Esophagus squamous epithelium (tissue), 4 donors: ENCODE data around the gene EYS.

Experiments used
- POLR2A ChIP-seq, 4 donors: fragments of 450-650 bp; IDR thresholded peaks; one replicate each; pipeline ENCODE4 v1.6.1; 2017; ENCODE audit warnings: antibody characterized with exemption in 4 of 4, mild to moderate bottlenecking in 4 of 4, moderate library complexity in 3 of 4
- TF ChIP-seq, protein P1 (sequence below), 6 experiments: fragments of 450-650 bp in 4 of 6; fragments of 200-600 bp in 2 of 6; sonication (generic) in 2 of 6; IDR thresholded peaks; one replicate each; pipeline ENCODE4 v1.5.1; 2016 to 2019; ENCODE audit warnings: antibody characterized with exemption in 6 of 6, mild to moderate bottlenecking in 4 of 6, moderate library complexity in 4 of 6

DNA sequence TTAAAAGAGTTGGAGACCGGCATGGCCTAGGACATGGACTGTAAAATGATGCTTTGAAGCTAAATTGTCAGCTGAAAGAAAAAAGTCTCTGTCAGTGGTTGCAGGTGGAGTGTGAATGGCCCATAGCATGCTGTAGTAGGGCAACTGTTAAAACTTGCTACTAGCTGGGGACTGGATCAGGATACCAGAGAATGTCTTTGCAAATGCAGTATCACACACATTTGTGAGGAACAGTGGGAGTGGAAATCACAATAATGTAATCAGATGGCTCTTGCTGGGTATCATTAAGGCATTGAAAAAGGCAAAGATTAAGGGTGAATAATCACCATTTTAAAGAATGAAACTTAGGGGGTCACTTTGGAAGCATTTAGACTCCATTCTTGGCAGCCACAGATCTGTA is 737.9 kb downstream of the EYS start:
- TF ChIP-seq POLR2A (IDR thresholded peaks at IDR 0.05): no peak
- TF ChIP-seq, protein P1, sequence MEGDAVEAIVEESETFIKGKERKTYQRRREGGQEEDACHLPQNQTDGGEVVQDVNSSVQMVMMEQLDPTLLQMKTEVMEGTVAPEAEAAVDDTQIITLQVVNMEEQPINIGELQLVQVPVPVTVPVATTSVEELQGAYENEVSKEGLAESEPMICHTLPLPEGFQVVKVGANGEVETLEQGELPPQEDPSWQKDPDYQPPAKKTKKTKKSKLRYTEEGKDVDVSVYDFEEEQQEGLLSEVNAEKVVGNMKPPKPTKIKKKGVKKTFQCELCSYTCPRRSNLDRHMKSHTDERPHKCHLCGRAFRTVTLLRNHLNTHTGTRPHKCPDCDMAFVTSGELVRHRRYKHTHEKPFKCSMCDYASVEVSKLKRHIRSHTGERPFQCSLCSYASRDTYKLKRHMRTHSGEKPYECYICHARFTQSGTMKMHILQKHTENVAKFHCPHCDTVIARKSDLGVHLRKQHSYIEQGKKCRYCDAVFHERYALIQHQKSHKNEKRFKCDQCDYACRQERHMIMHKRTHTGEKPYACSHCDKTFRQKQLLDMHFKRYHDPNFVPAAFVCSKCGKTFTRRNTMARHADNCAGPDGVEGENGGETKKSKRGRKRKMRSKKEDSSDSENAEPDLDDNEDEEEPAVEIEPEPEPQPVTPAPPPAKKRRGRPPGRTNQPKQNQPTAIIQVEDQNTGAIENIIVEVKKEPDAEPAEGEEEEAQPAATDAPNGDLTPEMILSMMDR (IDR thresholded peaks at IDR 0.05): no peak
